Measurements from ENCODE around the gene NCAPG2.

The NCAPG2 gene

GRCh38 chr7:158657189-158657746 is 47.3 kb downstream of the NCAPG2 start:
- H3K27ac ChIP-seq (ENCODE audit: low read length), result no peak overlapping the region
- H3K4me1 ChIP-seq (ENCODE audit: control insufficient read depth, insufficient read depth, low read length), result no peaks in the 10 kb centered on the region
- DNase-seq (ENCODE audit: low read depth, low spot score), result no peak
- H3K27me3 ChIP-seq (ENCODE audit: control insufficient read depth, insufficient read depth, low read length), result no peaks in the 10 kb centered on the region
- H3K9me3 ChIP-seq (ENCODE audit: control insufficient read depth, insufficient read depth, low read length), result no peaks in the 10 kb centered on the region
- no peak overlapping the region for H3K4me3 ChIP-seq (ENCODE audit: low read length)
- H3K36me3 ChIP-seq (ENCODE audit: control insufficient read depth, insufficient read depth, low read length), result peaks cover 27% of the 10 kb centered on the region
- no CpG with 5 or more reads among the region's 10 CpGs for WGBS (ENCODE audit: insufficient coverage, insufficient read length)

DNA sequence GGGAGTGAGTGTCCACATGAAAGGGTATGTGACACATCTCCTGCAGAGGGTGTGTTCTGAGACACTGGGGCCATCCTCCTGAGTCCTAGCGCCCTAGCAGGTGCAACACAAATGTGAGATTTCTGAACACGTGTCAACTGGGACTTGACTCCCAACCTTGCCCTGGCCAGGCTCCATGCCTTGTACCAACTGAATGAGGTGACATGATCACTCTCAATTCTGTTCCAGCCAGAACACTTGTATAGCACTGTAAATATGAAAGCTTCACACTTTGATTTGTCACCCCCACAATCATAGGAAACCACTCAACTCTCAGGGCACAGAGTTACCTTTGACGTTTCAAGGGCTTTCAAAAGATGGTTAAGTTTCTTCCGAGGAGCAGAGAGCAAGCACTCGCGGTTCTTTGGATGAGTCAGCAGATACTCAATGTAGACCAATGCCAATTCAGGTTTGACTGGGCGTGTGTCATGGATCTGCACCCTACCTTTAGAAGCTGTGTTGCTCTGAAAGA is 48.6 kb downstream of the NCAPG2 start:
- no CpG with 5 or more reads among the region's 7 CpGs for WGBS (ENCODE audit: insufficient coverage, insufficient read length)
- DNase-seq (ENCODE audit: low read depth, low spot score), result no peak
- no peaks in the 10 kb centered on the region for H3K4me1 ChIP-seq (ENCODE audit: control insufficient read depth, insufficient read depth, low read length)
- H3K27me3 ChIP-seq (ENCODE audit: control insufficient read depth, insufficient read depth, low read length), result no peaks in the 10 kb centered on the region
- H3K4me3 ChIP-seq (ENCODE audit: low read length), result no peak overlapping the region
- no peak overlapping the region for H3K27ac ChIP-seq (ENCODE audit: low read length)
- no peaks in the 10 kb centered on the region for H3K9me3 ChIP-seq (ENCODE audit: control insufficient read depth, insufficient read depth, low read length)
- peaks cover 32% of the 10 kb centered on the region for H3K36me3 ChIP-seq (ENCODE audit: control insufficient read depth, insufficient read depth, low read length)

DNA sequence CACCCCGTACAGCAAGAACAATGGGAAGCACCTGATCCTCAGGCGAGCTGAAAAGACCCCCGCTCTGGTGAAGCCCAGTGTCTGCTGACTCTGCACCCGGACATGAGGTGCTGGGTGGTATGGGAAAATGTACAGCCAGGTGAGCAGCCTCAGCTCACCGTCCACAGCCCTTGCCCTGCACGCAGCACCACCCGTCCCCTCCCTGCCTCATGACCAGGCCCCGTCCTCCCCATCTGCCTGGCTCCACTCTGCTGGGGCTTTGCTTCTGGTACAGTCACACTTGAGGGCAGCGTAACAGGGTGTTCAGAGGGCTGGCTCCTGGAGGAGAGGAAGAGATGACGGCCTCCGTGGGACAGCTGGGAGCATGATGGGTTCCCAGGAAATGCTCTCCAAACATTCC is 49.1 kb downstream of the NCAPG2 start:
- no peaks in the 10 kb centered on the region for H3K4me1 ChIP-seq (ENCODE audit: control insufficient read depth, insufficient read depth, low read length)
- H3K27me3 ChIP-seq (ENCODE audit: control insufficient read depth, insufficient read depth, low read length), result no peaks in the 10 kb centered on the region
- peaks cover 35% of the 10 kb centered on the region for H3K36me3 ChIP-seq (ENCODE audit: control insufficient read depth, insufficient read depth, low read length)
- DNase-seq (ENCODE audit: low read depth, low spot score), result no peak
- H3K4me3 ChIP-seq (ENCODE audit: low read length), result no peak overlapping the region
- no CpG with 5 or more reads among the region's 11 CpGs for WGBS (ENCODE audit: insufficient coverage, insufficient read length)
- no peak overlapping the region for H3K27ac ChIP-seq (ENCODE audit: low read length)
- H3K9me3 ChIP-seq (ENCODE audit: control insufficient read depth, insufficient read depth, low read length), result no peaks in the 10 kb centered on the region

DNA sequence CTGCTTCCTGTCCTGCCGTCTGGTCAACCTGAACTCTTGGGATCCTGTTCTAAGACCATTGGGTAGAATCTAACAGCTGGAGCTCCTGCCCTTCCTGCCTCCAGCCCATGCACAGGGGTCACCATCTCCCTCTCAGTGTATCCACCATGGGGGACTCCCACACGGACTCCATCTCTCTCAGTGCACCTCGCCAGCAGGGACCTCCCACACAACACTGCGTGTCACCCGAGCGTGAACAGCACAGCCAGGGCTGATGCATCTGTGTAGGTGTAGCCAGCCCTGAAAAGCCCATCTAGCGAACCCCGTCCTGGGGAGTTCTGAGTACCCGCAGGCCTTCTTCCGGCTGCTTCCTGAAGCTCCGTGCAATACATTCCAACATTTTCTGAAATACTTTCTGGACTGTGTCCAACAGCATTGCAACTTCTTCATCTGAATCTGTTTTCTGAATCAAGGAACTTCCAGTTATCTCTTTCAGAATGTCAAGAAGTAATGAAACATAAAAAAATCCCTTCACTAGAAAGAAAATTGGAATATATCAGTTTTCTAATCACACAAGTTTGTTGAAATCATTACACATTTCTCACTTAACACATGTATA is 52.5 kb downstream of the NCAPG2 start:
- Histone ChIP-seq H3K4me1 (ENCODE audit: control insufficient read depth, insufficient read depth, low read length) (no peaks in the 10 kb centered on the region), H3K36me3 (ENCODE audit: control insufficient read depth, insufficient read depth, low read length) (peaks cover 31% of the 10 kb centered on the region), H3K9me3 (ENCODE audit: control insufficient read depth, insufficient read depth, low read length) (no peaks in the 10 kb centered on the region), H3K27me3 (ENCODE audit: control insufficient read depth, insufficient read depth, low read length) (no peaks in the 10 kb centered on the region), H3K4me3 (ENCODE audit: low read length) (no peak overlapping the region), H3K27ac (ENCODE audit: low read length) (no peak overlapping the region)
- WGBS (ENCODE audit: insufficient coverage, insufficient read length), result no CpG with 5 or more reads among the region's 11 CpGs
- no peak for DNase-seq (ENCODE audit: low read depth, low spot score)

- peaks cover 23% of the 10 kb centered on the region for H3K36me3 ChIP-seq (ENCODE audit: control insufficient read depth, insufficient read depth, low read length)
- no peaks in the 10 kb centered on the region for H3K4me1 ChIP-seq (ENCODE audit: control insufficient read depth, insufficient read depth, low read length)
- DNase-seq (ENCODE audit: low read depth, low spot score), result no peak
- WGBS (ENCODE audit: insufficient coverage, insufficient read length), result no CpG with 5 or more reads among the region's 7 CpGs
- no peaks in the 10 kb centered on the region for H3K27me3 ChIP-seq (ENCODE audit: control insufficient read depth, insufficient read depth, low read length)
- H3K27ac ChIP-seq (ENCODE audit: low read length), result no peak overlapping the region
- no peak overlapping the region for H3K4me3 ChIP-seq (ENCODE audit: low read length)
- H3K9me3 ChIP-seq (ENCODE audit: control insufficient read depth, insufficient read depth, low read length), result no peaks in the 10 kb centered on the region
Observed at GRCh38 chr7:158650821-158651225, 53.8 kb downstream of the NCAPG2 start.

DNA sequence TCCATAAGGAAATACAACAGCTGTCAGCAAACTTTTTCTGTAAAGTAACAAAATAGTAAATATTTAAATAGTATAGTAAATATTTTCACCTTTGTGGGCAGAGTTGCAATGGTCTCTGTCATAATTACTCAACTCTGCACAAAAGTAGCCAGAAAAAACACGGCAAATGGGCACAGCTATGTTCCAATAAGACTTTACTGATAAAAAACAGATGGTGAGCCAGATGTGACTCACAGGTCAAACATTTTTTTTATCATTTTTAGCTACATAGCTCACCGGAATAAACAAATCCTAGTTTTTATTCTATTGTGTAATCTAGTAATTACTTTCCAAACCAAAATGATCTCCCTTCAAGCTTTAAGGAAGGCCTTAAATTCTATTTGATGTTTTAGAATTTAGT is 55.3 kb downstream of the NCAPG2 start:
- H3K27ac ChIP-seq (ENCODE audit: low read length), result no peak overlapping the region
- no peaks in the 10 kb centered on the region for H3K9me3 ChIP-seq (ENCODE audit: control insufficient read depth, insufficient read depth, low read length)
- H3K36me3 ChIP-seq (ENCODE audit: control insufficient read depth, insufficient read depth, low read length), result peaks cover 22% of the 10 kb centered on the region
- H3K4me3 ChIP-seq (ENCODE audit: low read length), result no peak overlapping the region
- H3K27me3 ChIP-seq (ENCODE audit: control insufficient read depth, insufficient read depth, low read length), result no peaks in the 10 kb centered on the region
- no peak for DNase-seq (ENCODE audit: low read depth, low spot score)
- WGBS (ENCODE audit: insufficient coverage, insufficient read length), result no CpG with 5 or more reads among the region's 2 CpGs
- no peaks in the 10 kb centered on the region for H3K4me1 ChIP-seq (ENCODE audit: control insufficient read depth, insufficient read depth, low read length)

GRCh38 chr7:158648787-158649186 is 55.8 kb downstream of the NCAPG2 start:
- peaks cover 17% of the 10 kb centered on the region for H3K36me3 ChIP-seq (ENCODE audit: control insufficient read depth, insufficient read depth, low read length)
- H3K4me3 ChIP-seq (ENCODE audit: low read length), result no peak overlapping the region
- DNase-seq (ENCODE audit: low read depth, low spot score), result no peak
- no CpG with 5 or more reads among the region's 9 CpGs for whole genome bisulfite sequencing (ENCODE audit: insufficient coverage, insufficient read length)
- H3K9me3 ChIP-seq (ENCODE audit: control insufficient read depth, insufficient read depth, low read length), result no peaks in the 10 kb centered on the region
- H3K4me1 ChIP-seq (ENCODE audit: control insufficient read depth, insufficient read depth, low read length), result no peaks in the 10 kb centered on the region
- H3K27me3 ChIP-seq (ENCODE audit: control insufficient read depth, insufficient read depth, low read length), result no peaks in the 10 kb centered on the region
- H3K27ac ChIP-seq (ENCODE audit: low read length), result no peak overlapping the region

DNA sequence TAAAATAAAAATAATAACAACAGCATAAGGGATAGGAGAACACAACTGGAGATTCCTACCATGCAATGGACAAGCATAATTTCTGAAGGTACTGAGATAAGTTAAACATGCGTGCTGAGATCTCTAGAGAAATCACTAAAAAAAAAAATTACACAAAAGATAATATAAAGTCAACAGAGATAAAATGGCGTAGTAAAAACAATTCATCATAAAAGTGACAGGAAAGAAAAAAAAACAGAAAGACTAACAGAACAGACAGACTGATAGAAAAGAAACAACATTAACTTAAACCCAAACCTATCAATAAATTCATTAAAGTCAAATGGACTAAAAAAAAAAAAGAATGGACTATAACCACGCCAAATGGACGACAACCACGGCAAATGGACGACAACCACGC is 56.4 kb downstream of the NCAPG2 start:
- no peak for DNase-seq (ENCODE audit: low read depth, low spot score)
- WGBS (ENCODE audit: insufficient coverage, insufficient read length), result no CpG with 5 or more reads among the region's 7 CpGs

DNA sequence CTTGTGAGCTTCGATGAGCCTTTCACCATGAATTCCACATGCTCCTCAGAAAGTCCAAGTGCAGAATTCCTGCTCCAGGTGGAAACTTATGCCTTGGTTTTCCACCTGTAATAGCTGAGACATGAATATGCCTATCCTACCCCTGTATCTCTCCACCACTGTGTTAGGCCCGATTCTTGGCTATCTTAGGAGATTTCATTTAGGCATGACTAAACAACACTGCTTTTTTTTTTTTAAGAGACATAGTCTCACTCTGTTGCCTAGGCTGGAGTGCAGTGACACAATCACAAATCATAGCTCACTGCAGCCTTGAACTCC is 57.2 kb downstream of the NCAPG2 start:
- H3K27ac ChIP-seq (ENCODE audit: low read length), result no peak overlapping the region
- H3K4me3 ChIP-seq (ENCODE audit: low read length), result no peak overlapping the region
- no peaks in the 10 kb centered on the region for H3K27me3 ChIP-seq (ENCODE audit: control insufficient read depth, insufficient read depth, low read length)
- H3K9me3 ChIP-seq (ENCODE audit: control insufficient read depth, insufficient read depth, low read length), result no peaks in the 10 kb centered on the region
- H3K36me3 ChIP-seq (ENCODE audit: control insufficient read depth, insufficient read depth, low read length), result peaks cover 17% of the 10 kb centered on the region
- no peaks in the 10 kb centered on the region for H3K4me1 ChIP-seq (ENCODE audit: control insufficient read depth, insufficient read depth, low read length)
- no peak for DNase-seq (ENCODE audit: low read depth, low spot score)
- WGBS (ENCODE audit: insufficient coverage, insufficient read length), result no CpG with 5 or more reads among the region's 2 CpGs

More for the DNA sequence above, 56.4 kb downstream of the NCAPG2 start:
- H3K9me3 ChIP-seq (ENCODE audit: control insufficient read depth, insufficient read depth, low read length), result no peaks in the 10 kb centered on the region
- no peaks in the 10 kb centered on the region for H3K27me3 ChIP-seq (ENCODE audit: control insufficient read depth, insufficient read depth, low read length)
- H3K27ac ChIP-seq (ENCODE audit: low read length), result no peak overlapping the region
- peaks cover 17% of the 10 kb centered on the region for H3K36me3 ChIP-seq (ENCODE audit: control insufficient read depth, insufficient read depth, low read length)
- no peak overlapping the region for H3K4me3 ChIP-seq (ENCODE audit: low read length)
- H3K4me1 ChIP-seq (ENCODE audit: control insufficient read depth, insufficient read depth, low read length), result no peaks in the 10 kb centered on the region

- H3K4me1 ChIP-seq (ENCODE audit: control insufficient read depth, insufficient read depth, low read length), result no peaks in the 10 kb centered on the region
- no CpG with 5 or more reads among the region's 7 CpGs for WGBS (ENCODE audit: insufficient coverage, insufficient read length)
- H3K4me3 ChIP-seq (ENCODE audit: low read length), result no peak overlapping the region
- no peaks in the 10 kb centered on the region for H3K27me3 ChIP-seq (ENCODE audit: control insufficient read depth, insufficient read depth, low read length)
- DNase-seq (ENCODE audit: low read depth, low spot score), result peak; percentile 33
- no peaks in the 10 kb centered on the region for H3K9me3 ChIP-seq (ENCODE audit: control insufficient read depth, insufficient read depth, low read length)
- peaks cover 14% of the 10 kb centered on the region for H3K36me3 ChIP-seq (ENCODE audit: control insufficient read depth, insufficient read depth, low read length)
- no peak overlapping the region for H3K27ac ChIP-seq (ENCODE audit: low read length)
Observed at GRCh38 chr7:158646766-158647474, 57.7 kb downstream of the NCAPG2 start.

All from iPS DF 6.9 (cell line).